A549 (cell line): Measurements from ENCODE around the gene SPECC1. TPM values are rescaled to one million over a fixed set of nuclear protein-coding genes. Genes with fewer than 3 reads are reported as not detected.
A peak's percentile ranks its signal among the peaks of the same experiment; 100 is the strongest.

Source experiments
- ATAC-seq, 2 experiments: fragments of 200-7000 bp in 1 of 2; fragments of >200 bp in 1 of 2; cut with Nextera tagmentation in 1 of 2; cut with Tn5 transposase in 1 of 2; 3 replicates each; pipeline versions ENCODE4 v1.8.0 to v1.9.1; 2018 to 2020; ENCODE audit warnings: mild to moderate bottlenecking in 1 of 2, moderate library complexity in 1 of 2
- CTCF ChIA-PET: fragments of 300-600 bp; sonication (Branson Sonifier 250); formaldehyde crosslinking; extraction: SDS; loops from one replicate; lab custom pipeline; 2021; ENCODE audit warnings: antibody characterized with exemption, inconsistent platforms; lab: Yijun Ruan, JAX
- POLR2A ChIA-PET: fragments of 350-600 bp; formaldehyde crosslinking; extraction: SDS; loops from one replicate; lab custom pipeline; 2021; ENCODE audit warnings: antibody characterized with exemption, inconsistent platforms; lab: Yijun Ruan, JAX
- DNase-seq, 2 experiments: peaks; one replicate each; pipeline versions ENCODE4 v3.0.0 to v3.0.0-alpha.2; 2011 to 2016; ENCODE audit warnings: low read depth in 1 of 2, low spot score in 1 of 2
- FAIRE-seq: peaks from 2 replicates; lab custom pipeline; 2011; peaks lifted over from hg19 to GRCh38; lab: Jason Lieb, UNC
- H3K27ac ChIP-seq, 2 experiments: fragments of >200 bp; sonication (Bioruptor Twin); formaldehyde crosslinking; 3 replicates each; pipeline ENCODE4 v1.5.1; 2016 to 2017
- H3K4me1 ChIP-seq: fragments of >200 bp; sonication (Bioruptor Twin); formaldehyde crosslinking; 3 replicates; pipeline ENCODE4 v1.6.1; 2016
- H3K4me2 ChIP-seq: fragments of >200 bp; sonication (Bioruptor Twin); formaldehyde crosslinking; 3 replicates; pipeline ENCODE4 v1.6.1; 2016
- H3K4me3 ChIP-seq: fragments of >200 bp; sonication (Bioruptor Twin); formaldehyde crosslinking; 3 replicates; pipeline ENCODE4 v1.5.1; 2016
- H3K9me3 ChIP-seq: fragments of >200 bp; sonication (Bioruptor Twin); formaldehyde crosslinking; 3 replicates; pipeline ENCODE4 v1.6.1; 2016
- BHLHE40 ChIP-seq: IDR thresholded peaks from 2 replicates; pipeline ENCODE4 v1.6.1; 2012; ENCODE audit warnings: low read depth, low read length, inconsistent platforms
- CBX8 ChIP-seq: fragments of 200-600 bp; sonication (generic); IDR thresholded peaks from 2 replicates; pipeline ENCODE4 v1.6.1; 2016
- CHD2 ChIP-seq: fragments of 150-350 bp; IDR thresholded peaks from 2 replicates; pipeline ENCODE4 v1.6.1; 2014; ENCODE audit warnings: low read length; ENCODE audit not compliant: partially characterized antibody
- CTCF ChIP-seq: fragments of >200 bp; sonication (Bioruptor Twin); formaldehyde crosslinking; IDR thresholded peaks from 3 replicates; pipeline ENCODE4 v1.5.1; 2016
- EP300 ChIP-seq, 2 experiments: fragments of >200 bp; sonication (Bioruptor Twin); formaldehyde crosslinking; IDR thresholded peaks; 2 replicates in 1 of 2; 3 replicates in 1 of 2; pipeline ENCODE4 v1.6.1; 2016 to 2017
- ESRRA ChIP-seq: fragments of 150-350 bp; IDR thresholded peaks from 2 replicates; pipeline ENCODE4 v1.6.1; 2014; ENCODE audit warnings: mild to moderate bottlenecking, low read length, borderline replicate concordance
- FOSL2 ChIP-seq, 2 experiments: fragments of 450-650 bp in 1 of 2; fragments of >200 bp in 1 of 2; sonication (Bioruptor Twin) in 1 of 2; formaldehyde crosslinking; IDR thresholded peaks; 2 replicates each; pipeline versions ENCODE4 v1.5.0 to v1.6.1; 2016 to 2020; ENCODE audit warnings: mild to moderate bottlenecking in 1 of 2, moderate library complexity in 1 of 2
- HEYL ChIP-seq: fragments of 250-450 bp; sonication (Bioruptor Pico); IDR thresholded peaks from 2 replicates; pipeline ENCODE4 v1.8.0; 2021; ENCODE audit warnings: mild to moderate bottlenecking, moderate library complexity
- HOXB5 ChIP-seq: fragments of 250-450 bp; sonication (Bioruptor Pico); IDR thresholded peaks from 2 replicates; pipeline ENCODE4 v1.5.0; 2020; ENCODE audit warnings: mild to moderate bottlenecking, moderate library complexity
- MAFK ChIP-seq: fragments of 450-650 bp; IDR thresholded peaks from 2 replicates; pipeline ENCODE4 v1.6.1; 2014; ENCODE audit not compliant: partially characterized antibody
- NPAS2 ChIP-seq: fragments of 250-450 bp; sonication (Bioruptor Pico); IDR thresholded peaks from 2 replicates; pipeline ENCODE4 v1.8.0; 2022; ENCODE audit warnings: mild to moderate bottlenecking, moderate library complexity, borderline replicate concordance
- PHF8 ChIP-seq: fragments of 200-600 bp; sonication (generic); IDR thresholded peaks from 2 replicates; pipeline ENCODE4 v1.6.1; 2016; ENCODE audit warnings: low read depth, mild to moderate bottlenecking, antibody characterized with exemption, moderate library complexity, borderline replicate concordance
- RAD21 ChIP-seq, 2 experiments: fragments of >200 bp in 1 of 2; sonication (Bioruptor Twin) in 1 of 2; formaldehyde crosslinking in 1 of 2; IDR thresholded peaks in 1 of 2; conservative IDR thresholded peaks in 1 of 2; 2 replicates in 1 of 2; 3 replicates in 1 of 2; pipeline ENCODE4 v1.6.1; 2012 to 2018; ENCODE audit warnings: inconsistent platforms in 1 of 2
- RARB ChIP-seq: fragments of 250-450 bp; sonication (Bioruptor Pico); IDR thresholded peaks from 2 replicates; pipeline ENCODE4 v1.8.0; 2021; ENCODE audit warnings: mild to moderate bottlenecking, moderate library complexity
- RNF2 ChIP-seq: fragments of 200-600 bp; sonication (generic); IDR thresholded peaks from 2 replicates; pipeline ENCODE4 v1.6.1; 2016; ENCODE audit warnings: low read depth, mild to moderate bottlenecking, antibody characterized with exemption, moderate library complexity, borderline replicate concordance
- SMC3 ChIP-seq: fragments of >200 bp; sonication (Bioruptor Twin); formaldehyde crosslinking; IDR thresholded peaks from 3 replicates; pipeline ENCODE4 v1.6.1; 2018; ENCODE audit warnings: inconsistent platforms
- SREBF2 ChIP-seq: fragments of 450-650 bp; IDR thresholded peaks from 2 replicates; pipeline ENCODE4 v1.6.1; 2014; ENCODE audit warnings: mild to moderate bottlenecking, moderate library complexity
- USF2 ChIP-seq: fragments of 450-650 bp; IDR thresholded peaks from 2 replicates; pipeline ENCODE4 v1.6.1; 2014; ENCODE audit warnings: antibody characterized with exemption
- ZC3H11A ChIP-seq: fragments of 450-650 bp; IDR thresholded peaks from 2 replicates; pipeline ENCODE4 v1.6.1; 2014; ENCODE audit warnings: antibody characterized with exemption, mild to moderate bottlenecking
- ZFP36 ChIP-seq: fragments of 450-650 bp; IDR thresholded peaks from 2 replicates; pipeline ENCODE4 v1.6.1; 2014; ENCODE audit warnings: borderline replicate concordance; ENCODE audit not compliant: partially characterized antibody
- ZNF302 ChIP-seq: fragments of 250-450 bp; sonication (Bioruptor Pico); IDR thresholded peaks from 2 replicates; pipeline ENCODE4 v1.9.0; 2021; ENCODE audit warnings: inconsistent platforms, mild to moderate bottlenecking, moderate library complexity
- ZSCAN20 ChIP-seq: fragments of 250-450 bp; sonication (Bioruptor Pico); IDR thresholded peaks from 2 replicates; pipeline ENCODE4 v1.8.0; 2022; ENCODE audit warnings: mild to moderate bottlenecking, moderate library complexity
- WGBS: methylation state at CpG from one replicate; pipeline ENCODE4 v1.1.6; 2017; ENCODE audit errors: missing lambda C conversion rate; 5-methylcytosine and 5-hydroxymethylcytosine counted together
- polyA plus RNA-seq, 4 experiments: library from polyadenylated mRNA; depleted of rRNA in 3 of 4; stranded (reverse); fragments of >200 nt; fragmentation: RNase III in 1 of 4; extraction: RNeasy Plus Mini Kit Qiagen cat#74134 plus additional on column Dnase treatment in 1 of 4; gene quantifications; 2 replicates in 3 of 4; 3 replicates in 1 of 4; pipeline ENCODE4 v1.2.3, GENCODE V29; 2011 to 2017

The SPECC1 gene
- polyA plus RNA-seq, 2 of the 4 experiments (the other 2 are of a cell fraction): 45.1 to 66.2 TPM

GRCh38 chr17:20116683-20117309, 107.6 kb downstream of the SPECC1 start:
- Histone ChIP-seq H3K4me3 (no peak overlapping the region), H3K4me2 (peak overlapping the region; percentile 13; the same call in 1 of the 3 replicates), H3K4me1 (peaks cover 7% of the 10 kb centered on the region)
- ATAC-seq: peak; percentile 89 to 95
- CTCF ChIA-PET: interaction anchor here (0.5 to 5.6 kb wide), 39 partner anchors 11 to 1369 kb away, joined by 3 to 111 read pairs (median 4); partner anchors contain the start of genes B9D1 and SPECC1
- TF ChIP-seq SMC3 (peak; percentile 92), MAFK (peak; percentile 59), CTCF (peak; percentile 94), CHD2 (no peak), RAD21 (conservative IDR thresholded peaks at IDR 0.05 in 1 of 2, IDR thresholded peaks at IDR 0.05 in 1 of 2) (peak; percentile 82 to 89; a peak in 4 of 5 replicates)
- TF ChIP-seq, all 56 proteins: peak for 4
- DNase-seq (peak; percentile 55 to 75), FAIRE-seq (no peak)
- H3K9me3 ChIP-seq: no peaks in the 10 kb centered on the region
- WGBS: 18% methylated on average over 8 of the region's 8 CpGs
- POLR2A ChIA-PET: no interaction called here
- no peak overlapping the region; a peak in 1 of 6 replicates for H3K27ac ChIP-seq

GRCh38 chr17:20118280-20118679, 109.1 kb downstream of the SPECC1 start:
- DNase-seq: no peak
- no peak overlapping the region for H3K4me3 ChIP-seq
- 94% methylated on average over 1 of the region's 1 CpG for WGBS
- CTCF ChIA-PET: interaction anchor here (0.6 to 5.6 kb wide), 5 partner anchors 9 to 124 kb away, joined by 3 to 111 read pairs (median 12); partner anchors contain the start of gene SPECC1
- peaks cover 13% of the 10 kb centered on the region for H3K4me1 ChIP-seq
- peak; percentile 56 for FAIRE-seq
- no peak overlapping the region for H3K27ac ChIP-seq
- TF ChIP-seq ZSCAN20 (CRISPR knock-in tag): no peak
- TF ChIP-seq ZC3H11A: no peak
- TF ChIP-seq PHF8: no peak
- no peak for TF ChIP-seq RARB
- TF ChIP-seq HEYL (CRISPR knock-in tag): no peak
- no peak for TF ChIP-seq SREBF2
- TF ChIP-seq ESRRA: no peak
- no peak for TF ChIP-seq ZNF302 (CRISPR knock-in tag)
- TF ChIP-seq BHLHE40: no peak
- TF ChIP-seq RAD21 (conservative IDR thresholded peaks at IDR 0.05 in 1 of 2, IDR thresholded peaks at IDR 0.05 in 1 of 2): no peak
- no peak for TF ChIP-seq HOXB5 (CRISPR knock-in tag)
- TF ChIP-seq ZFP36: no peak
- TF ChIP-seq EP300 (IDR thresholded peaks at IDR 0.05): no peak
- TF ChIP-seq CBX8: no peak
- no peak for TF ChIP-seq USF2
- TF ChIP-seq RNF2: no peak
- no peak for ATAC-seq
- H3K9me3 ChIP-seq: no peaks in the 10 kb centered on the region
- POLR2A ChIA-PET: interaction anchor here (0.6 kb wide), 1 partner anchor 108 kb away, joined by 8 read pairs; no protein-coding TSS in a partner anchor
- H3K4me2 ChIP-seq: no peak overlapping the region

- ATAC-seq: no peak
- TF ChIP-seq FOSL2 (IDR thresholded peaks at IDR 0.05) (no peak), FOSL2 (CRISPR knock-in tag; IDR thresholded peaks at IDR 0.05) (no peak), HOXB5 (CRISPR knock-in tag) (no peak), NPAS2 (no peak)
- Histone ChIP-seq H3K4me2 (no peak overlapping the region), H3K9me3 (no peaks in the 10 kb centered on the region), H3K4me1 (peaks cover 13% of the 10 kb centered on the region), H3K27ac (no peak overlapping the region), H3K4me3 (no peak overlapping the region)
- no peak for DNase-seq
- no peak for FAIRE-seq
- WGBS: 60% methylated on average over 3 of the region's 3 CpGs
- POLR2A ChIA-PET: no interaction called here
- CTCF ChIA-PET: interaction anchor here (0.6 to 7.6 kb wide), 60 partner anchors 9 to 558 kb away, joined by 3 to 82 read pairs (median 6); partner anchors contain the start of gene SPECC1
Observed at GRCh38 chr17:20120836-20121235, 111.7 kb downstream of the SPECC1 start.
